ENCODE data around the gene DOCK1. TPM values are rescaled to one million over a fixed set of nuclear protein-coding genes. Genes with fewer than 3 reads are reported as not detected.

Gene DOCK1
- total RNA-seq, 1 donor from 2014 or later, result 78.8 TPM

DNA sequence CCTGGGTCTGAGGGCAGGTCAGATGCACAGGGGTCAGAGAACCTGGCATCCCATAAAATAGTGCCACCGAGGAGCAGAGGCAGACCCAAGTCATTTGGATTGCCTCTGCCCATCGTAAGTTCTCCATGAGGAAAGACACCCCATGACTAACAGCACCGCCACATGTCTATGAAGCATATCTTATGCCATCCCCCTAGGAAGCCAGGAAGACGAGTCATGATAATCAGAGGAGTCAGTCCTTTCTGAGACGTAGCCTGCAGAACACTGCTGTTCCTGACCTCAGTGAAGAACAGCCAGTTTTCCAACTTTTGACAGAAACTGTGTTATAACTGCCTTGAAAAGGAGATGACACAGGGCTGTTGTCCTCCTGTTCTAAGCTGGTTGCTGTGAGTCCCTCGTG is 239.9 kb downstream of the DOCK1 start:
- no peak for DNase-seq

DNA sequence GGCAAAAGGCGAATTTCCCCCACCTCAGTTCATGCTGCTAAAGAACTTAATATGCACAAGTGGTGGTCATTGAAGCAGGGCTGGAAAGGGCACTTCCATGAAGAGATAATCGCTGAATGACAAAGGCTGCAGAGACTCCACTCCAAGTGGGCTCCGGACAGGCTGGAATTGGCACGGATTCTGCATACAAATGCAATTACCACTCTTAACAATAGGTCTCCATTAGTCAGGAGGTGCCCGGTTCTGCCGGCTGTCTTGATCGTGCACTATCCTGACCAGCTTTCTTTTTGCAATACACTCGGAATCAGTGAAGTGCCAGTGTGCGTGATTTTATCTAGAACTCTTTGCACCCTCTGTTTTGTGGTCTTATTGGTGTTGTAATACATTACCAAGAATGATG is 241.4 kb downstream of the DOCK1 start:
- no peak for DNase-seq

DNA sequence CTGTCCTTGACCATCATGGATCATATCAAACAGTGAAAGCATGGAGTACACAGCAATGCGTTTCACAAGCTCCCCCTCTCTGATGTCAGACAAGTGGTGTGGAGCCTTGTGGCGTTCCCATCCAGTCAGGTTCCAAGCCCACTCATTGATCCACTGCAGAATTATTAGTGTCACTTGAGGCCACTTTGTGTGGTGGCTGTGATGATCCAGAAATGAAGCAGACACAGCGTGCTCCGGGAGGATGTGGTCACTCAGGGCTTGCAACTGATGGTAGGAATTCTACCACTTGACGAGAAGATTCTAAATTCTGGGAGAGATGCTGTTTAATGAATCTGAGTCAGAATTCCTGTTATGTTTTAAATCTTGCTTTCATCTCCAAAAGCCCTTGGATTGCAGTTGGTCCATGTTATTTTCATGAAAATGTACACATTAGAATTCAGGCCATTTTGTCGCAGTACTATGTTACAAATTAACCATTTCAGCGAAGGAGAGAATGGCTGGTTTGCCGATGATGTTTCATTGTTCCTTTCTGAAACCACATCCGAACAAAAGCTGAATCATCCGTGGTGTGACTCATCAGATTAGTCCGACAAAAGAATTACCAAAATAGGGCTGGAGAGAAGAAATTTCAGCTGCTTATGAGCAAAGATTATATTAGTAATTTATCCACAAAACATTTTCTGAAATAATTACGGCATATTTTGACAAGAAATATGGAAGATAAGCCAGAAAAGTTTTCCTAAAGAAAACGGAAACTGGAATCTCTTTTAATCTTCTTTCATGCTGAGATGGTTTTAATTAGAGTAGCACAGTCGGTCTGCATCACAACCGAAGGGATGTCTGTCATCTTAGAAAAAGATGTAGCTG is 243.1 kb downstream of the DOCK1 start:
- DNase-seq, result no peak

DNA sequence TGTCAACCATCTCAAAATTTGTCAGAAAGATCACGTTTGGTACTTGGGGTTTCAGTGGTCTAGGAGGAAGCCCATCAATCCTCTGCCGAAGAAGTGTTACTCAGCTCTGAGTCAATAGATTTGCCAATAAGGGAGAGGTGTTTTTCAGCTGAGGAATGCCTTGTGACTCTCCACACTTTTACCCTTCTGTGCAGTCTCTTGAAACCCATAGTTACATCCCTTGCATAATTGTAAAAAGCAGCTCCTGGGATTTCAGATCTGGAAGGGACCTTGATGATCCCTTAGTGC is 243.6 kb downstream of the DOCK1 start:
- no peak for DNase-seq

DNA sequence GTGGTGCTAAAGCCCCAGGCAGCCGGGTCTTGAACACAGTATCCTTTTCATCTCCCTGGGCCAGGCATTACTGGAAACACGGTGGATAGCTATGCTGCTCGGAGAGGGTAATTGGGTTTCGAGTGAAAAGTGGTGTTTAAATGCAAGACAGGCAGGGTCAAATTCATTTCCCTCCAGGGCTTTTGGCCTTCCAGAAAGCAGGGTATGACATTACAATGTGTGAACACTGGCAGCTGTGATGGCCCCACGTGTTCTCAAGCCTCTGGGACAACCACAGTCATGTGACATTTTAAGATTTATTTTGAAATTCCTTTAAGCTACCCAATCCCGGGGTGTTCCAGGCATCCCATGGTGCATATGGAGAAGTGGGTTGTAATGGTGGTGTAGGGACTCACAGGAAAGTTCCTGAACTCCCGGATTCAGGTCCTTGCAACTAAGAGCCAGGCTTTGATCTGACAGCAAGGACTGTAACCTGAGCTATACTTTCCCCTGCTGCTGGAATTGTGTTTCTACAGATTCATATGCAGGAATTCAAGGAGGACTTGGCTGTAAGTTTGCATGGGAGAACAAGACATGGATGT is 244.4 kb downstream of the DOCK1 start:
- DNase-seq, result peak; percentile 40

DNA sequence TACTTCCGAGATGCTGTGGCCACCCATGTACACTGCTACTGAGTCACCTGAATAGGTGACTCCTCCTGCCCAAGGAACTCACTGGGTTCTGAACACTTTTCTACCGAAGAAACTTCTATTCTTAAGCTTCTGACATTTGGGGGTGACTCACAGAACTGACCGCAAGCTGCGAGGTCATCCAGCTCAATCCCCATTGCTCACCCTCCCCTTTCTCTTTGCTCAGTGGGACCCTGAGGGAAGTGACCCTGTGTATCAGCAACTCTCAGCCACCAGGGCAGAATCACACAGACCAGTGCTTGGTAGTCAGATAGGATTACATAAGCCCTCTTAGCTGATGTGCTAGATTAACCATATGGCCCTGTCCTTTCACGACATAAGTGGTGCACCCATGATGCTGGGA is 244.9 kb downstream of the DOCK1 start:
- no peak for DNase-seq

DNA sequence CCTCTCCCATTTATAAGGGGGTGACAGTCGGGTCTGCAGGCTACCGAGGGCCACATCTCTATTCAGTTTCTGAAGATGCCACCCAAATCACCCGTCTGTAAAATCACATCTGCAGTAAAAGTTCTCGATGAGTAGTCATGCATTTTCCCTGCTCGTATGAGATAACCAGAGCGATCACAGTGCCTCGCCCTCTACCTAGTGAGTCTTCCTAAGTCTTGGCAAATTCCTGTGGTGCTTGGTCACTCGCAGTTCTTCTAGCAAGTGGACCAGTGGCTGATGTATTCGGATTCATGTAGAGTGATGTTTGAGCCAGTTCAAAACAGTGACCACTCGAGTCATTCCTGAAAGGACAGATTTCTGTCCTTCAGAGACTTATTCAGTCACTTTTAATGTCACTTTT is 246.3 kb downstream of the DOCK1 start:
- DNase-seq, result no peak

DNA sequence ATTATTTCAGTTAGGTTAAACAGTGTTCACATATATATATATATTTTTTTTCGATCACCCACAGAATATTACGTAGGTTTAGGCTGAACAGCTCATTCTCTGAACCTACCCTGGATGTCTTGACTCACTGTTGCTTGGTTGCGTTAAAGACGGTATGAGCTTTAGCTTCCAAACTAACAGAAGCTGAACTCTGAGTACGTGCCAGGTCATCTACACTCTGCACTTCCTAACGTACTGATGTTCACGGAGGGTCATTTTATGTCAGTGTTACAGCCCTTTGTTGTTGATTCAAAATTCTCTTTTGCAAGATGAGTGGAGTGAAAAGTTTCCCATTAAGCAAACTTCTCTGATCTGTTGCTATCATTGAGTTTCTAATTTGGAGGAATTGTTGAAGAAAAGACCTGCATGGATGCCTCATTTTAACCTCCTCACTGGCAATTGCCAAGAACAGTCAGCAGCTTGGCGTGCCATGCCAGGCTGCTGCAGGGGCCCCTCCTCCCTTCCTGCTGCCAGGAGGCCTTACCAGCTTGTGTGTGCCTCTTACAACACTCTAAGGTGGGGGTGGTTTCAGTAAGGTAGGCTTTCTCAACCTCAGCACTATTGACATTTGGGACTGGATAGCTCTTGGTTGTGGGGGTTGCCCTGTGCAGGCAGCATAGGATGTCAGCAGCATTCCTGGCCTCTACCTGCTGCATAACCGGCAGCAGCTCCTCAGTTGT is 246.9 kb downstream of the DOCK1 start:
- no peak for DNase-seq

DNA sequence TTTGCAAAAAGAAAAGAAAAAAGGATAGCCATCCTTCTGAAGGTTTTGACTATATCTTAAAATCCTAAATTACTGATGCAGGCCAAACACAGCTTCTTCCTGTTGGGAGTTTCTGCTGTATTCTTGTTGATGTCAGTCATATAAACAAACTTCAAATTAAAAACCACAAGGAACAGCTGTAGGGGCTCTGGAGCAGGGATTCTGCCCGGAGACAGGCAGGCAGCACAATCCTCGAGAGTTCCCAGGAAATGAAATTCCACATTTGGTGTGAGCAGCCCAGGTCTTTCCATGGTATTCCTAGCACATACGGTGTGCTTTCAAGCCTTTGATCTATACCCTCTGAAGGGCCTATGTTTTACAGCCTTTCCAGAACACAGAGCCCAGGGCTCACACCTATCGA is 248.0 kb downstream of the DOCK1 start:
- peak; percentile 26 for DNase-seq

DNA sequence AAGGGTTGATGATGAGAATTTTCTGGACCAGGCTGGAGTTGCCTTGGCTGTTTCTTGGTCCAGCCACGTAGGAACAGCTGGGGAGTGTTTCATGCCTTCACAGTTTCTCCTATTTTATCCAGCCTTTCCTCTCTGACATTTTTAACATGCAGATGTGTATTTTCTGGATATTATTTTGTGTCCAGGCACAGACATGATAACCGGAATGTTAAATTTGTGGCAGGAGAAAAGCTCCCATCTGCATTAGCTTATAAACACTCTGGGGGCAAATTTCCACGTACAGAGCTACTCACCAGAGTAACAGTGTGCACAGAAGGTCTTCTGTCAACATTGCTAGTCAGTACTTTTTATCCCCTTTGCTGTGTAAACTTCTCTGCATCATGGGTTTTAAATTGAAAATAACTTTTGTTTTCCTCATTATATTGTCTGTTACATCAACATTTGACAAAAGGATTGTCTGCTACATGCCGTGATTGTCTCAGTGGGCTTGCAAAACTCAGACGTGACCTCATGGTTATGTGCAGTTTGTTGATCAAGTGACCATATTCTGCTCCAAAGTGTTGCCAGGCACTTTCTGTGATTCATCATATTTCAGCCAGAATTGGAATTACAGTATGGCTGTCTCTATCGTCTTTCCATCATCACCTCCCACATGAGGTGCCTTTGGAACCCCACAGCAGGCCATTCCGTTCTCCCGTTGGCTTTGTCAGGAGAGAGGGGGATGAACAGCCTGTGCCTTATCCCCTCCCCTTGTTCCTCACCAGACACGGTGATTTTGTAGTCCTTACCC is 249.8 kb downstream of the DOCK1 start:
- peak; percentile 26 for DNase-seq

DNA sequence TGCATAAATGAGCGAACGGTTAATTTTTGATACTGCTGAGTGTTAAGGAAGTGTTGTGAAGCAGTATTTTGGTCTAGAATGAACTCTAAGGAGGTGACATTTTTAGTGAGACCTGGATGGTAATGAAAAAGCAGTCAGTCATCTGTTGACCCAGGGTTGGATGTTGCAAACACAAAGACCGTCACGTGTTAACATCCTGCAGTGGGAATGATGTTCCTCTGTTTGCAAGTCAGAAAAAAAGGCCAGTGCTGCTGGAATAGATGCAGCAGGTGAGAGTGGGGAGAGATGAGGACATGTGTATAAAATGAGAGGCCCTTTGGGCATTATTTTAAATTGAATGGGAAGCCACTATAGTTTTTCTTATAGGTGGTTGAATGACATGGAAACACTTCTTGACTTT is 251.9 kb downstream of the DOCK1 start:
- DNase-seq, result no peak

DNA sequence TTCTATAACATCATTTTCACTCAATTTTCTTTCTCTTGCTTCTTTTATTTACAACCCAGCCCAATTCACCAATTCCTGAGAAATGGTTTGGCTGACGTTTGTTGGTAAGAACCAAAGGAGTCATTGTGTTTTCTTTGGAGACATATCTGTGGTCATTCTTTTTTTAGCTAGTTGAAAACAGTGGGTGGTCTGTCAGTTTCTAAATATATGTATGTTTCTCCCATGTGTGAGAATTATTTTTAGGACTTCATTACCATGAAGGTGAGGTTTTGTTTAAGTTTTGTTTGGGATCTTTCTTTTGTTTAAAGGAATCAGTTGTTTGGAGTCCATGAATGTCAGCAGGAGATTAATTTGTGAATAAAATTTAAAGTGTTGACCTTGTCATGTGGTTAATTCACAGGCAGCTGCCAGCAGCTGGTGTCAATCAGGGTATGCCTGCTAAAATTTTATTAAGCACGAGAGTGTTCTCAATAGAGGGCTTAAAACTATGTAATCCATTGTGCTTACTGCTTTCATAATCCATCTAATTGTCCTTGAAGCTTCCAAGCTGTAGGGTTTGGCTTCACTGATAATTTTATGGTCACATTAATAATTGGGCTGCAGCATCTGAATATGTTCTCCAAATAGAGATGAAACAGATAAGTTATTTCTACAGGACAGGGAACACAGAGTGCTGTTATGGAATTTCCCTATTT is 252.4 kb downstream of the DOCK1 start:
- DNase-seq, result peak; percentile 48

DNA sequence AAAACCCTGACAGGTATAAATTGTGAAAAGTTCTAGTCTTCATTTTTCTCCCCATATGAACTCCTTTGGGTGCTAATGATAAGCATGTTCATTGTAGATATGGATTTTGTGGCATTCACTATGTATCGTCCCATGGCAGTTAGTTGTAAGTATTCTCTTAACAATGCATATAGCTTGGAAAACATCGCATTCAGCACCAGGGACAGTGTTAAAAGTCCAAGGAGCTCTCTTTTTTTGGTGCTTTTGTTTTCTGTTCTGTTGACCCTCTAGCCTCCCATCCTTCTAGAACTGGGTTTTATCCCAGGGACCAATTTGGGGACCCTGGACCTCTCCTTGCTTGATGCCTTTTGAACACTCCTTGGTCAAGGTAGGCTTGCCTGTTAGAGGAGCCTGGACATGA is 253.4 kb downstream of the DOCK1 start:
- DNase-seq, result peak; percentile 13

DNA sequence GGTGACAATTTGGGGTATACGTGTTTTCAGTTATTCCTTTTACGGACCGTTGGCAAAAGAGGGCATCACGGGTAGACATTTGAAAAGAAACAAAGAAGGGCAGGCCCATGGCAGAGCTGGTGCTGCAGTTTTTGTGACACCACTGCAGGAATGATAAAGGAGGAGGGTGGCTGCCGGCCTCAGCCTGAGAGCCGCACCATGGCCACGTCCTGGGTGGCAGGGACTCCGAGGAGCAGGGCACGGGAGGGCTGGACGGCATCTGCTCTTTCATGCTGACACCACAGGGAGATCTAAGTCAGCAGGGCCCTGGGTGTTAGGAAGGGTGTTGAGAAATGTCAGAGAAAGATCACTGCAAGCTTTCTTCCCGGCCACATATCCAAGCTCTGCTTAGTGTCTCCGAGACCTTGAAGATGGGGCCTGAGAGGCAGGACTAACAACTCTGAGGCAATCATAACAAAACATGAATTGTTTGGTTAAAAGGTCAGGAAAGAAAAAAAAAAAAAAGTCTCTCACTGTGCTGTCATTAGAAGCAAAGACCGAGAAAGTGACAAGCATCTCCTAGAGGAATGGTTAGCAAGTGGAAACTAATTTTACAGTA is 254.5 kb downstream of the DOCK1 start:
- no peak for DNase-seq

DNA sequence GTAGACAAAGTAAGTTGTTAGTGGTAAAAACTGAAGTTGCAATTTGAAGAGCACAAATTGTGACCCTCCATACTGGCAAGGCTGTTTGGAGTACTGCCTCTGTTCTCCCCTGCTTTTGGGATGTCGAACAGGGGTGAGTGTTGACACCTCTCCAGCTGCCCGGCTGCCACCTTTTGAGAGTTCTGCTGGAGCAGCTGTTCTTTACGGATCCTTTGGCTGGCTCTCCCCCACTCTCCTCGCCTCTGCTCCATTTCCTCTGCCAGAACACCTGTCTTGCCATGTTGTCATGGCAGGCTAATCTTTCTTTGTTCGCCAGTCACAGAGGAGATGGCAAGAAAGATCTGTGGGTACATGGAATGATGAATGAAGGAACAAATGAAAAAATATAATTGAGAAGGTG is 256.3 kb downstream of the DOCK1 start:
- peak; percentile 67 for DNase-seq

DNA sequence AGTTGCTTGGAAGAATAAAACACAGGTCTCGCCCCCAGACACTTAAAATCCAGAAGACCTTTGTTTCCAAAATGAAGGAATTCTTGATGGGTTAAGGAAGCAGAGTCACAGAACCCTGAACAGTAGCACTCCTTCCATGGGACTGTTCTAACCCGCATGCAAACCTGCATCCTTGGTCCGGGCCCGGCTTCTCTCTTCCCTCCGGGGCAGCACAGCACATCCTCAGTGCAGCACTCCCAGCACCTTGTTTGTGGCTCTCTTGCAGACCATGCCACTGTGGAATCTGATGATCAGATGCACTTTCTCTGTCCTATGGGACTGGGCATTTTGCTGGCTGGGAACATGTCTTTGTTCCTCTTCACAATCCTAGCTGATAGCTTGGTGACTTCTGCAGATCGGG is 257.6 kb downstream of the DOCK1 start:
- no peak for DNase-seq

DNA sequence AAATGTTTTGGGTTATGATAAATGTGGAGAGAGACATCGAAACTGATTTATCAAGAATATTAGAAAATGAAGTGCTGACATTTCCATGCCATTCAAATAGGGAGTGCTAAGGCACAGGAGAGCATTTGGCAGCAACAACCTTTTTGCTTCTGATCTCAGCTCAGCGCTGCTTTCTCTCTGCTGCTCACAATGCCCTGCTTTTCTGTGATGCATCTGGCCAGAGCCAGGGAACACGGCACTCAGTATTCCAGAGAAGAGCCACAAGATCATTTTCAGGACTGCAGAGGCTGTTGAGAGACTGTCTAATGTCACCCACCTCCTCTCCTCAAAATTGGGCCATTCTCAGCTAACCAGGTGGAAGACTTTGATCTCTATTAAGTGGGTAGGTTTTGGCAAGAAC is 263.0 kb downstream of the DOCK1 start:
- DNase-seq, result no peak

DNA sequence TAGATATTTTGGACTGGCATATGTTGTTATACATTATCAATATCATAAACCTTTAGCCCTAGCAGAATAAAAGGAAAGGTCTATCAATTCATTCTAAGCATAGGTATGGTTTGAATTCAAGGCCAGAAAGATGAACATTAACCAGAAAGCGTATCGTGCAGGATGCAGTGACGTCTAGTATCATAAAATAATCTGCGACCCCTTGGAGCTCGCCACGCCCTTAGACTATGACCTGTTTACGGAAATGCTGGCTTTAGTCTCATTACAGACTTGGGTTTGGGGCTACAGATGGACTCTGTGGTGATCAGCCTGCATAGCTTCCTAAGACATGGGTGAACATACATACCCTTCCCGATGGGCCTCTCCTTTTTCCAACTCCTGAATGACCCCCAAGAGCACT is 269.6 kb downstream of the DOCK1 start:
- no peak for DNase-seq

DNA sequence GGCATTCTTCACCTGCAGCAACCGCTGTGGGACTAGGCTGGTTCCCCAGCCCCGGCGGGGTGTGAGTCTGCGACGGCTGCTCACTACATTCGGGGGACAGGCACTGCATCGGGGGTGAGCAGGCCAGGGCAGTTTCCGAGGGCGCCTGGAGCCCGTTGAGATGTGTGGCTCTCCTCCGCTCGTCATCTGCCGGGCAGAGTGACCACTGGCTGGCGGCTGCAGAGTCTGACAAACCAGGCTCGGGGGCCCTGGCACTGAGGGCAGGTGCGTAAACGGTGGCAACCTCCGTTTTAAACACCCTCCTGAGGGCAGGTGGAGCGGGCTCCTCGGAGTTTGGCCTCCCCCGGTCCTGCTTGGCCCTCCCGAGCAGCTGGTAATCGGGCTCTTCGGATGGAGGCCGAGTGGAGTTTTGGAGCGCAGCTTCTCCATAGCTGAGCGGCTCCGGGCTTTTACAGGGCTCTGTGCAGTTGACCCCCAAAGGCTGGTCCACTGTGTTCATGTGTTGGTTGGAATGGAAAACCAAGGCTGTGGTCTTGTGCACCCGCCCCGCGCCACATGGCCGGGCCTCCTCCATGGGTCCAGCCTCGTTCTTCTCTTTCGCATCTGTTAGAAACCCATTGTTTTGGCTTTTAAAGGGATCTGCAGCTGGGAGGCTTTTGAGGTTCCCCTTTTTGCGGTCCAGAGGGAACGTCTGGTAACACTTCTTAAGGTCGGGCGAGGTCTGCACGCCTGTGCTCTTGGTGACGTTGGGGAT is 270.3 kb downstream of the DOCK1 start:
- DNase-seq, result no peak

DNA sequence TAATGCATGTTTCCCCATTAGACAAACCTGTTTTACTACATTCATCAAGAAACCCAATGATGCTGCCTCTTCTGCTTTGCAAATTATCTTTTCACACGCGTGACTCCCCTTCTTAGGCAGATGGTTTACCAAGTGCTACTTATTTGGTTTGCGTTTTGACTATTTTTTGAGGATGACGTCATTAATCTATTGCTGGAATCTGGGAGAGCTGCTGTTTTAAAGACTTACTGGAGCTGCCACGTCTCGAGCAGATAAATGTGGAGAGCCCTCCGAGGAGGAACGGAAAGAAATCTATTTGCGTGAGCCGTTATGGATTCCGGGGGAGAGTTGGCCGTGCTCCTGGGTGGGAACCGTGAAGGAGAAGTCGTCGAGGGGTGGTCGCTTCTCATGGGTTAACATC is 271.4 kb downstream of the DOCK1 start:
- no peak for DNase-seq

DNA sequence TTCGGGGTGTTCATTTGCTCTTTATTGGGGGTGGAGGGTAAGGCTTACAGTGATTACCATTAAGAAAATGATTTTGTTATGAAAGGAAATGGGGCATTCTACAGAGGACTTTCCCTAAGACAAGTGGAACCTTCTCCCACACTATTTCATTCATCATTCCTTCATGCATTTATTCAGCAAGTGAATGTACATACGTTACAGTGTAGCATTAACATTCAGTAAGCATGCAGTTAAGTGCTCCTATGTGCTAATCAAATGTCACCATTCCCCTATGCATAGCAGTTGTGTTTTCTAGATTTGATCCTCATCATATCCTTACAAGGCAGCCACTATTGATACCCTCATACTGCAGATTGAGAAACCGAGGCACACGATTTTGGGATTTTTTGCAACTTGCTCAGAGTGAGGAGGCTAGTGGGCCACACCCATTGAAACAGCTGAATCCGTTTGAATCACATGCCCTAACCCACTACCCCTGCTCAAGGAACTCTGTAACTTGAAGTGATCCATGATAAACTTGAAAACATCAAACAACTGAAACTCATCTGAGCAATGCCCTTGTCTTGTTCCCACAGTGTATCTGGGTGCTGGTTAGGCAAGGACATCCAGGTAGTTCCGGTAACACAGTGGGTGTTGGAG is 274.5 kb downstream of the DOCK1 start:
- no peak for DNase-seq

All from tongue (tissue), 2 donors.